Urothelium cell line (cell line): Measurements from ENCODE around the gene CLCA2.

Experiments used
- DNase-seq: peaks from one replicate; pipeline ENCODE4 v3.0.0; 2011; ENCODE audit warnings: low spot score, mixed read lengths
- FAIRE-seq: peaks from 2 replicates; lab custom pipeline; 2011; peaks lifted over from hg19 to GRCh38; lab: Jason Lieb, UNC

Gene CLCA2

GRCh38 chr1:86504895-86505563, 81.1 kb downstream of the CLCA2 start:
- no peak for DNase-seq
- FAIRE-seq = no peak

- DNase-seq = no peak
- no peak for FAIRE-seq
Observed at GRCh38 chr1:86505564-86505902, 81.6 kb downstream of the CLCA2 start.
